K562 (cell line): ENCODE results near the gene CREM.

Experiments used
- EZH2 ChIP-seq: IDR thresholded peaks from 2 replicates; pipeline ENCODE4 v1.6.1; 2012; ENCODE audit warnings: low read depth, mild to moderate bottlenecking, inconsistent platforms, low read length, borderline replicate concordance
- POLR3A ChIP-seq: IDR thresholded peaks from 2 replicates; pipeline ENCODE4 v1.6.1; 2011; ENCODE audit warnings: borderline replicate concordance, mild to moderate bottlenecking, moderate library complexity; ENCODE audit not compliant: insufficient read length, insufficient read depth; ENCODE audit errors: extremely low read depth
- TEAD2 ChIP-seq: fragments of 450-650 bp; IDR thresholded peaks from 2 replicates; pipeline ENCODE4 v1.6.1; 2016; ENCODE audit warnings: missing genetic modification characterization, control low read depth, missing compliant biosample characterization
- ZFP30 ChIP-seq: fragments of 250-450 bp; sonication (Bioruptor Pico); IDR thresholded peaks from 2 replicates; pipeline ENCODE4 v1.8.0; 2022; ENCODE audit warnings: moderate library complexity, mild to moderate bottlenecking, inconsistent platforms, borderline replicate concordance
- ZNF354B ChIP-seq: fragments of 250-450 bp; sonication (Bioruptor Pico); IDR thresholded peaks from 2 replicates; pipeline ENCODE4 v1.4.0; 2020

DNA sequence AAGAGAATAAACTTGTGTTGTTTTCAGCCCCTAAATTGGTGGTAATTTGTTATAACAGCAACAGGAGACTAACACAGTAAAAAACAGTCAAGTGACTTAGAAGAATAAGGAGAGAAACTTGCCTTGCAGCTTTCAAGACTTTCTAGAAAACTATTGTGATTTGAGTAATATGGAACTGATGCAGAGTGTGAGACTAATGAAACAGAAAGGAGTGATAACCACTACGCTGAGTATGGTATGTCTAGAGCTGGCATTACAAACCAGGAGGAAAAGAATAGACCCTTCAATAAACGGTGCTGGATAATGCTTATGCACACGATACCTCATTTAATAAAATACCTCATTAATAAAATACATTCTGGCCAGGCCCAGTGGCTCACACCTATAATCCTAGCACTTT lies 99.9 kb downstream of the CREM start:
- TF ChIP-seq ZFP30 (CRISPR knock-in tag) = no peak
- TF ChIP-seq EZH2 = no peak
- TF ChIP-seq TEAD2 (tag) = no peak
- TF ChIP-seq ZNF354B = no peak
- no peak for TF ChIP-seq POLR3A
